ENCODE measurements around the gene TNS3. TPM values are rescaled to one million over a fixed set of nuclear protein-coding genes. Genes with fewer than 3 reads are reported as not detected.

Gene TNS3
- total RNA-seq, 1 experiment from 2014 or later: 143 TPM

DNA sequence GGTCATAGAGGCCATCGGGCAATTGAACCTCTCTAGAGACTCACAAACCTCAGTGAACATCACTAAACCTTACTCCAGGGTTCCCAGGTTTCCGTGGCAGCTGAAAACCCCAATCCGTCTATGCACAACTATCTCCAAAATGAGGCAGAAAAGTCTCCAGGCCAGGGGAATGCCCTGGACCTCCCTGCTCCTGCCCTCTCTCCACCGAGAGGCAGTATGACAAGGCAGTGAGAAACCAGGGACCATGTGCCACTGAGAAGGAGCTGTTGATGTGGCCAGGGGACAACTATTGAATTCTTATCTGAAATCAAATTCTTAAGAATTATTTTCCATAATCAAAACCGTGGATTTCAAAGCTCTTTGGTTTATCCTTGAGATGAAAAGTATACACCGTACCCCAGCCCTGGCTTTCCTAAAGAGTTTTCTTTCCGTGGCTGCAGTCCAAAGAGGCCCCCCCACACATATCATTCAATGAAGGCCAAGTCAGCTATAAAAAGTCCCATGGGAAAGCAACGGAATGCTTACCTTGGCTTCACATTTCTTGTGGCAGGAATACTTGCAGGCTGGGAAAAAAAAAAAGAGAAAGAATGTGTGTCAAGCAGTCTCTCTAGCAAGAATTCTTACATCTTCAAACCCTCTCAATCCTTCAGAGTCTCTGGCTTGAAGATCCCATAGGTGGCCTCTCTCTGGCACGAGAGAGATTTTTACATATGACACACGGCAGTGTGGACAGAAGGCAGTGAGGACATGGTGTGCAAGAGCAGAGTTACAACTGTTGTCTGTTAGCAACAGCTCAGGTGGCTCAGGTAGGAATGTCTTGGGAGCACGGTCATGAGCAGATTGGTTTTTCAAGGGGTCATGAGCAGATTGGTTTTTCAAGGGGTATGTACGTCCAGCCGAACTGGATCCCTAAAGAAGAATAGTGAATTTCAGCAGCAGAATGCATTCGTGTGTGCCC, 75.2 kb downstream of the TNS3 start:
- Histone ChIP-seq H4K20me1 (ENCODE audit: insufficient read depth) (peaks cover 93% of the 10 kb centered on the region), H3F3A (ENCODE audit: insufficient read depth, low read depth) (peaks cover 38% of the 10 kb centered on the region; the same call in 1 of the 2 replicates), H3K4me3 (no peak overlapping the region), H3K9me2 (ENCODE audit: insufficient read depth) (no peaks in the 10 kb centered on the region), H3K36me3 (ENCODE audit: low read depth) (peaks cover 72% of the 10 kb centered on the region), H3K9me3 (ENCODE audit: insufficient read depth, low read depth) (no peaks in the 10 kb centered on the region), H3K27me3 (ENCODE audit: insufficient read depth, low read depth) (no peaks in the 10 kb centered on the region), H2AFZ (no peak overlapping the region), H3K4me2 (no peak overlapping the region), H3K4me1 (replicated peaks; ENCODE audit: insufficient read depth) (0 out of 2 replicates have a peak, but pooled peaks cover 7% of the 10 kb centered on the region), H3K27ac (peak overlapping the region; percentile 9; the same call in 1 of the 2 replicates), H3K79me2 (ENCODE audit: low read depth) (peaks cover 100% of the 10 kb centered on the region)
- DNase-seq: no peak
- TF ChIP-seq EZH2 (IDR thresholded peaks at IDR 0.05; ENCODE audit: low read depth): no peak
- TF ChIP-seq, protein P1, sequence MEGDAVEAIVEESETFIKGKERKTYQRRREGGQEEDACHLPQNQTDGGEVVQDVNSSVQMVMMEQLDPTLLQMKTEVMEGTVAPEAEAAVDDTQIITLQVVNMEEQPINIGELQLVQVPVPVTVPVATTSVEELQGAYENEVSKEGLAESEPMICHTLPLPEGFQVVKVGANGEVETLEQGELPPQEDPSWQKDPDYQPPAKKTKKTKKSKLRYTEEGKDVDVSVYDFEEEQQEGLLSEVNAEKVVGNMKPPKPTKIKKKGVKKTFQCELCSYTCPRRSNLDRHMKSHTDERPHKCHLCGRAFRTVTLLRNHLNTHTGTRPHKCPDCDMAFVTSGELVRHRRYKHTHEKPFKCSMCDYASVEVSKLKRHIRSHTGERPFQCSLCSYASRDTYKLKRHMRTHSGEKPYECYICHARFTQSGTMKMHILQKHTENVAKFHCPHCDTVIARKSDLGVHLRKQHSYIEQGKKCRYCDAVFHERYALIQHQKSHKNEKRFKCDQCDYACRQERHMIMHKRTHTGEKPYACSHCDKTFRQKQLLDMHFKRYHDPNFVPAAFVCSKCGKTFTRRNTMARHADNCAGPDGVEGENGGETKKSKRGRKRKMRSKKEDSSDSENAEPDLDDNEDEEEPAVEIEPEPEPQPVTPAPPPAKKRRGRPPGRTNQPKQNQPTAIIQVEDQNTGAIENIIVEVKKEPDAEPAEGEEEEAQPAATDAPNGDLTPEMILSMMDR (conservative IDR thresholded peaks at IDR 0.05): no peak
- POLR2A ChIA-PET (ENCODE audit: unreplicated experiment): no interaction called here
- CTCF ChIA-PET: no interaction called here
- intact Hi-C loops (cut with micrococcal nuclease; ENCODE audit: unreplicated experiment): no loop called here
- no TSS peak for BruUV-seq (replicated peaks)

DNA sequence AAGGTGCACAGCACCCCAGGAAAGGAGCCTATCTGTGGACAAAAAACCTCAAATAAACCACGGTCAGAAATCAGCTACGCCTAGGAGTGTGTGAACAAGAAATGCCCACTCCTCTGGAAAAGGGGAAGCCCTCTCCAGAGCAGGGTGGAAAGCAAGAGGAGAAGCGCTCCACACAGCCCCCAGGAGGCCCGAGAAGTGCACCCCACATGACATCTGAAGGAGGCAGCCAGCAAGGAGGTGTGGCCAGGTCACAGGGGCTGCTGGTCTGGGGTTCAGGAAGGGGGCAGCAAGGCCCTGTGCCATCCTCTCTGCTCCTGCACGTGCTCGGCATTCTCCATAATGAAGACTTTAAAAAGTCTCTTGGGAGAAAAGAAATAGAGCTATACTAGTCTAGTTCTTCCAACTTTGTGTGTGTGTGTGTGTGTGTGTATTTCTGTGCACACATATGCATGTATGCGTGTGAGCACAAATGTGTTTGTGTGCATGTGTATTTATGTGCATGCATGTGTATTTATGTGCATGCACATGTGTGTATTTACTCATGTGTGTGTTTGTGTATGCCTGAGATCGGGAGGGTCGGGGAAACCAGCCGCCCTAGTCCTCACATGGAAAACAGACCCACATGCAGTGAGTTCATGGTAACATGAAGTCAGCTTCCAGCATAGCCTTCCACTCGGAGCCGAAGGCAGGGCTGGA, 76.5 kb downstream of the TNS3 start:
- CTCF ChIA-PET: no interaction called here
- no peaks in the 10 kb centered on the region for H3K9me3 ChIP-seq (ENCODE audit: insufficient read depth, low read depth)
- H3K4me3 ChIP-seq: no peak overlapping the region
- H3K79me2 ChIP-seq (ENCODE audit: low read depth): peaks cover 97% of the 10 kb centered on the region
- DNase-seq: no peak
- POLR2A ChIA-PET (ENCODE audit: unreplicated experiment): no interaction called here
- peaks cover 40% of the 10 kb centered on the region for H3F3A ChIP-seq (ENCODE audit: insufficient read depth, low read depth)
- no peak overlapping the region for H3K27ac ChIP-seq
- H3K4me1 ChIP-seq (replicated peaks; ENCODE audit: insufficient read depth): 0 out of 2 replicates have a peak, but pooled peaks cover 7% of the 10 kb centered on the region
- no peak overlapping the region for H3K4me2 ChIP-seq
- no TSS peak for BruUV-seq (replicated peaks)
- peaks cover 95% of the 10 kb centered on the region for H4K20me1 ChIP-seq (ENCODE audit: insufficient read depth)
- no peaks in the 10 kb centered on the region for H3K27me3 ChIP-seq (ENCODE audit: insufficient read depth, low read depth)
- TF ChIP-seq EZH2 (IDR thresholded peaks at IDR 0.05; ENCODE audit: low read depth): no peak
- TF ChIP-seq, protein P1 (conservative IDR thresholded peaks at IDR 0.05): no peak
- H2AFZ ChIP-seq: no peak overlapping the region
- no peaks in the 10 kb centered on the region for H3K9me2 ChIP-seq (ENCODE audit: insufficient read depth)
- intact Hi-C loops (cut with micrococcal nuclease; ENCODE audit: unreplicated experiment): no loop called here
- peaks cover 65% of the 10 kb centered on the region for H3K36me3 ChIP-seq (ENCODE audit: low read depth)

DNA sequence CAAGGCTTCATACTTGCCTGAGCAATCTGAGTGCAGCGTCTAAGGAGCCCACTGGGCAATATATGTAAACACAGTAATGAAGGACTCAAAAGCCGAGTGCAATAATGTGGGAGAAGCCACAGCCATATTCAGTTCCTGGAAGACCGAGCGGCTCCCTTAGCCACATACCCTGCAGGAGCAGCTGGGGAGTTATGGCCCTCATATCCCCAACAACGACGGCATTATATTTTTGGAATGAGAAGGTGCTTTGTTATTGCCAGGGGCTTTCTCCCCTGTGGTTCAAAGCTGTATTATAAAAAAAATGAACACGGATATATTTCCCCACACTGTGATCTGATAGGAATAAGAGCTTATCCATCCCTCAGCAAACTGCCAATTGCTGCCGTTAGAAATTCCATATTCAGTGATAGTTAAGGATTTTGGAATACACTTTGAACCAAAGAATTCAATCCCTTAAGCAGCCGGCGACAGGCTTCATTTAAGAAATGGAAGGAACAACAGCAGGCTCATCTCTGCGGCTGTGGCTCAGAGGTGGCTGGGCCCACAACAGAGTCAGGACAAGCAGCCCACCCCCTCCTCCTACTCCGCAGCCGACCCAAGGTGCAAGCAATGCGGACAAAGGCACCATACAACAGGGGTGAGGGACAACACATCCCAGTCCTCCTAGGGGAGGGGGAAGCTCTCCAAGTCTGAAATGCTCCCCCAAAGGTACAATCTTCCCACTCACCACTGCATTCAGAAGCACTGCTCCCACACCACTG, 77.2 kb downstream of the TNS3 start:
- TF ChIP-seq, protein P1 (conservative IDR thresholded peaks at IDR 0.05): no peak
- TF ChIP-seq EZH2 (IDR thresholded peaks at IDR 0.05; ENCODE audit: low read depth): no peak
- Histone ChIP-seq H3K9me3 (ENCODE audit: insufficient read depth, low read depth) (no peaks in the 10 kb centered on the region), H3K79me2 (ENCODE audit: low read depth) (peaks cover 97% of the 10 kb centered on the region), H3K27me3 (ENCODE audit: insufficient read depth, low read depth) (no peaks in the 10 kb centered on the region), H3K27ac (no peak overlapping the region), H3K4me1 (replicated peaks; ENCODE audit: insufficient read depth) (0 out of 2 replicates have a peak, but pooled peaks cover 7% of the 10 kb centered on the region), H4K20me1 (ENCODE audit: insufficient read depth) (peaks cover 96% of the 10 kb centered on the region), H2AFZ (no peak overlapping the region), H3K4me3 (no peak overlapping the region), H3F3A (ENCODE audit: insufficient read depth, low read depth) (peaks cover 44% of the 10 kb centered on the region), H3K9me2 (ENCODE audit: insufficient read depth) (no peaks in the 10 kb centered on the region), H3K36me3 (ENCODE audit: low read depth) (peaks cover 58% of the 10 kb centered on the region), H3K4me2 (no peak overlapping the region)
- ChIA-PET POLR2A (ENCODE audit: unreplicated experiment) (no interaction called here), CTCF (no interaction called here)
- intact Hi-C loops (cut with micrococcal nuclease; ENCODE audit: unreplicated experiment): no loop called here
- no TSS peak for BruUV-seq (replicated peaks)
- DNase-seq: no peak
